Karpas-422 (cell line): ENCODE measurements around the gene ZFP57. TPM values are rescaled to one million over a fixed set of nuclear protein-coding genes. Genes with fewer than 3 reads are reported as not detected.
"Not testable (repeated sequence)": the region's sequence is repeated elsewhere in the genome, so short reads cannot be mapped to it uniquely, and the experiment has no call there.

Source experiments
- DNase-seq: peaks from one replicate; pipeline ENCODE4 v3.0.0-alpha.2; 2015
- H2AFZ ChIP-seq: fragments of 200-600 bp; sonication (generic); 2 replicates; pipeline ENCODE4 v1.6.1; 2014; ENCODE audit warnings: antibody characterized with exemption, low read length, mixed read lengths
- H3K27ac ChIP-seq: fragments of 200-600 bp; sonication (generic); 2 replicates; pipeline ENCODE4 v1.5.1; 2014; ENCODE audit warnings: mild to moderate bottlenecking, low read length, moderate library complexity
- H3K27me3 ChIP-seq: fragments of 200-600 bp; sonication (generic); 2 replicates; pipeline ENCODE4 v1.6.1; 2014; ENCODE audit warnings: low read length, mixed read lengths
- H3K36me3 ChIP-seq: fragments of 200-600 bp; sonication (generic); 2 replicates; pipeline ENCODE4 v1.6.1; 2014; ENCODE audit warnings: low read length, mixed read lengths; ENCODE audit not compliant: insufficient read depth
- H3K4me1 ChIP-seq: fragments of 200-600 bp; sonication (generic); 2 replicates; pipeline ENCODE4 v1.6.1; 2014; ENCODE audit warnings: mild to moderate bottlenecking, low read length, mixed read lengths
- H3K4me2 ChIP-seq: fragments of 200-600 bp; sonication (generic); 2 replicates; pipeline ENCODE4 v1.6.1; 2014; ENCODE audit warnings: low read length, low read depth, mild to moderate bottlenecking; ENCODE audit not compliant: poor library complexity, severe bottlenecking
- H3K4me3 ChIP-seq: fragments of 200-600 bp; sonication (generic); 2 replicates; pipeline ENCODE4 v1.5.1; 2014; ENCODE audit warnings: mild to moderate bottlenecking, antibody characterized with exemption, low read length, mixed read lengths
- H3K79me2 ChIP-seq: fragments of 200-600 bp; sonication (generic); 2 replicates; pipeline ENCODE4 v1.6.1; 2014; ENCODE audit warnings: mild to moderate bottlenecking, low read length, mixed read lengths
- H3K9ac ChIP-seq: fragments of 200-600 bp; sonication (generic); 2 replicates; pipeline ENCODE4 v1.6.0; 2014; ENCODE audit warnings: low read length
- H3K9me2 ChIP-seq: fragments of 200-600 bp; sonication (generic), shearing (Covaris generic); replicated peaks from 2 replicates; pipeline ENCODE4 v1.6.0; 2014; ENCODE audit warnings: mild to moderate bottlenecking, low read length, moderate library complexity; ENCODE audit not compliant: insufficient read depth
- H3K9me3 ChIP-seq: fragments of 300-700, 200-600 bp; sonication (generic); 2 replicates; pipeline ENCODE4 v1.6.1; 2014; ENCODE audit warnings: low read length, mixed read lengths
- H4K20me1 ChIP-seq: fragments of 200-600 bp; sonication (generic); 2 replicates; pipeline ENCODE4 v1.6.1; 2014; ENCODE audit warnings: mild to moderate bottlenecking, antibody characterized with exemption, low read length, low read depth; ENCODE audit not compliant: insufficient read depth
- total RNA-seq: library from RNA; depleted of rRNA; stranded (reverse); fragments of >200 nt; shearing (Covaris generic); gene quantifications from 2 replicates; pipeline ENCODE4 v1.2.3, GENCODE V29; 2014; ENCODE audit warnings: low replicate concordance

ZFP57 gene
- total RNA-seq, 1 experiment from 2014 or later = not detected

GRCh38 chr6:29679962-29680361 lies 990 bp downstream of the ZFP57 start:
- H3K4me2 ChIP-seq = no peak overlapping the region
- no peaks in the 10 kb centered on the region for H3K27me3 ChIP-seq
- H4K20me1 ChIP-seq = no peaks in the 10 kb centered on the region
- DNase-seq = no peak
- H2AFZ ChIP-seq = no peak overlapping the region
- no peaks in the 10 kb centered on the region for H3K79me2 ChIP-seq
- H3K4me3 ChIP-seq = no peak overlapping the region
- no peaks in the 10 kb centered on the region for H3K4me1 ChIP-seq
- H3K9me2 ChIP-seq = no peaks in the 10 kb centered on the region
- H3K9ac ChIP-seq = no peak overlapping the region
- no peaks in the 10 kb centered on the region for H3K36me3 ChIP-seq
- H3K9me3 ChIP-seq = no peaks in the 10 kb centered on the region
- no peak overlapping the region for H3K27ac ChIP-seq

GRCh38 chr6:29678114-29678513 lies 2.8 kb downstream of the ZFP57 start:
- Histone ChIP-seq H3K27ac (no peak overlapping the region), H3K9me2 (no peaks in the 10 kb centered on the region), H3K4me3 (no peak overlapping the region), H4K20me1 (no peaks in the 10 kb centered on the region), H3K79me2 (no peaks in the 10 kb centered on the region), H3K9ac (no peak overlapping the region), H3K9me3 (no peaks in the 10 kb centered on the region), H3K36me3 (no peaks in the 10 kb centered on the region), H3K4me2 (no peak overlapping the region), H3K4me1 (no peaks in the 10 kb centered on the region), H2AFZ (no peak overlapping the region), H3K27me3 (no peaks in the 10 kb centered on the region)
- no peak for DNase-seq

- DNase-seq = no peak
- Histone ChIP-seq H3K9me3 (no peaks in the 10 kb centered on the region), H3K4me1 (no peaks in the 10 kb centered on the region), H2AFZ (no peak overlapping the region), H3K27ac (no peak overlapping the region), H3K9ac (no peak overlapping the region), H3K4me3 (no peak overlapping the region), H3K9me2 (no peaks in the 10 kb centered on the region), H4K20me1 (no peaks in the 10 kb centered on the region), H3K4me2 (no peak overlapping the region), H3K79me2 (no peaks in the 10 kb centered on the region), H3K36me3 (no peaks in the 10 kb centered on the region), H3K27me3 (no peaks in the 10 kb centered on the region)
Observed at GRCh38 chr6:29676981-29677601, 3.9 kb downstream of the ZFP57 start.

- no peaks in the 10 kb centered on the region for H3K79me2 ChIP-seq
- no peaks in the 10 kb centered on the region for H3K36me3 ChIP-seq
- no peak overlapping the region for H3K4me2 ChIP-seq
- H4K20me1 ChIP-seq = no peaks in the 10 kb centered on the region
- no peaks in the 10 kb centered on the region for H3K27me3 ChIP-seq
- H3K9me3 ChIP-seq = no peaks in the 10 kb centered on the region
- H3K27ac ChIP-seq = no peak overlapping the region
- H3K9me2 ChIP-seq = no peaks in the 10 kb centered on the region
- no peak overlapping the region for H2AFZ ChIP-seq
- DNase-seq = no peak
- no peak overlapping the region for H3K9ac ChIP-seq
- H3K4me3 ChIP-seq = no peak overlapping the region
- no peaks in the 10 kb centered on the region for H3K4me1 ChIP-seq
Observed at GRCh38 chr6:29675561-29675960, 5.4 kb downstream of the ZFP57 start.

GRCh38 chr6:29674008-29674407 lies 6.9 kb downstream of the ZFP57 start:
- Histone ChIP-seq H4K20me1 (no peaks in the 10 kb centered on the region), H3K9me3 (no peaks in the 10 kb centered on the region), H3K27ac (no peak overlapping the region), H2AFZ (no peak overlapping the region), H3K4me2 (no peak overlapping the region), H3K36me3 (no peaks in the 10 kb centered on the region), H3K9ac (no peak overlapping the region), H3K4me3 (no peak overlapping the region), H3K4me1 (no peaks in the 10 kb centered on the region), H3K9me2 (no peaks in the 10 kb centered on the region), H3K27me3 (no peaks in the 10 kb centered on the region), H3K79me2 (no peaks in the 10 kb centered on the region)
- DNase-seq = no peak

GRCh38 chr6:29673161-29673560 lies 7.8 kb downstream of the ZFP57 start:
- H3K36me3 ChIP-seq = no peaks in the 10 kb centered on the region

GRCh38 chr6:29672116-29672515 lies 8.8 kb downstream of the ZFP57 start:
- not testable (repeated sequence) for H3K36me3 ChIP-seq, H3K4me1 ChIP-seq, H3K4me3 ChIP-seq, H2AFZ ChIP-seq, H3K9me3 ChIP-seq, H3K9ac ChIP-seq, H3K27me3 ChIP-seq, H3K79me2 ChIP-seq, H3K27ac ChIP-seq, H3K9me2 ChIP-seq, DNase-seq, H4K20me1 ChIP-seq, H3K4me2 ChIP-seq

More at GRCh38 chr6:29673161-29673560, 7.8 kb downstream of the ZFP57 start:
- Histone ChIP-seq H3K79me2 (no peaks in the 10 kb centered on the region), H3K27ac (no peak overlapping the region), H2AFZ (no peak overlapping the region), H3K4me1 (no peaks in the 10 kb centered on the region), H3K9me2 (no peaks in the 10 kb centered on the region), H3K9ac (no peak overlapping the region), H3K4me3 (no peak overlapping the region), H3K9me3 (no peaks in the 10 kb centered on the region), H3K4me2 (no peak overlapping the region), H3K27me3 (no peaks in the 10 kb centered on the region), H4K20me1 (no peaks in the 10 kb centered on the region)
- DNase-seq = no peak

GRCh38 chr6:29671026-29671425 lies 9.9 kb downstream of the ZFP57 start:
- Histone ChIP-seq H3K4me3 (no peak overlapping the region), H3K9me2 (no peaks in the 10 kb centered on the region), H3K27ac (no peak overlapping the region), H3K4me2 (no peak overlapping the region), H3K9ac (no peak overlapping the region), H3K36me3 (no peaks in the 10 kb centered on the region), H2AFZ (no peak overlapping the region), H3K79me2 (no peaks in the 10 kb centered on the region), H3K27me3 (no peaks in the 10 kb centered on the region), H3K4me1 (no peaks in the 10 kb centered on the region), H3K9me3 (no peaks in the 10 kb centered on the region), H4K20me1 (no peaks in the 10 kb centered on the region)
- DNase-seq = no peak

GRCh38 chr6:29667158-29667557 lies 13.8 kb downstream of the ZFP57 start:
- H2AFZ ChIP-seq = no peak overlapping the region
- H3K9me2 ChIP-seq = no peaks in the 10 kb centered on the region
- no peak for DNase-seq
- H3K9me3 ChIP-seq = no peaks in the 10 kb centered on the region
- no peaks in the 10 kb centered on the region for H4K20me1 ChIP-seq
- no peak overlapping the region for H3K4me3 ChIP-seq
- H3K4me2 ChIP-seq = no peak overlapping the region
- H3K79me2 ChIP-seq = no peaks in the 10 kb centered on the region
- no peaks in the 10 kb centered on the region for H3K36me3 ChIP-seq
- H3K4me1 ChIP-seq = no peaks in the 10 kb centered on the region
- no peak overlapping the region for H3K27ac ChIP-seq
- no peaks in the 10 kb centered on the region for H3K27me3 ChIP-seq
- no peak overlapping the region for H3K9ac ChIP-seq
